GM19468 (cell line): ENCODE data around the gene MORN3.

Source experiments
- ATAC-seq: cut with Tn5 transposase; IDR thresholded peaks from one replicate; pipeline ENCODE4 v1.9.1; 2021; ENCODE audit warnings: mild to moderate bottlenecking, moderate library complexity, moderate number of reproducible peaks; ENCODE audit not compliant: unreplicated experiment; ENCODE audit errors: extremely low read depth

MORN3 gene

DNA sequence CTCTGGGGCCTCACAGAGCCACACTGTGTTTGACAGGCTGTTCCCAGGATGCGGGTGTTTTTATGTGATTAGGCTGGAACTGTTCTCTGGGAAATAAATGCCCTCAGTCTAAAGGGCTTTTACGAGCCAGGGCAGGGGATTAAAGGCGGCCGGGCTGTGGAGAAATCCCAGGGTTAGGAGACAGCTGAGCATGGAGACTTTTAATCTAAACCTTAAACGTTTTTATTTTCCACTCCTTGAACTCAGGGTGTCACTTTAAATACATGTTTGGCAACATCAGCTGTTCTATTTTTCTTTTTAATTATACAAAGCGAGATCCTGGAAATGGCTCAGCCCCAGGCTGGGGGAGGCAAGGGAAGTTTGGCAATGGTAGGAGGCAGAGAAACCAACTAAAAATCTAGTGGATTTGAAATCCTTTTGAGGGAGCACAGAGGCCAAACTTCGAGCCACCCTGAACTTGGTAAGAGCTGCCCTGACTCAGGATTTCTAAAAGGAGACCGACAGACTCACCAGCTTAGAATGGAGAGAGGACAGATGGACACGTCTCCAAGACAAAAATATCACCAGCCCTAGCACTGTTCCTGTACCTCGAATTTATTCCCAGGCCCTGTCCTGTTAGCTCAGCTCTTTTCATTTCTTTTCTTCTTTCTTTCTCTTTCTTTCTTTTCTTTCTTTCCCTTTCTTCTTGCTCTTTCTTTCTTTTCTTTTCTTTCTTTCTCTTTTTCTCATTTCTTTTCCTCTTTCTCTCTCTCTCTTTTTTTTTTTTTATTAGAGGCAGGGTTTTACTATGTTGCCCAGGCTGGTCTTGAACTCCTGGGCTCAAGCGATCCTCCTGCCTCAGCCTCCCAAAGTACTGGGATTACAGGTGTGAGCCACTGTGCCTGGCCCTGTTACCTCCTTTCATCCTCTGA lies 59.0 kb downstream of the MORN3 start:
- ATAC-seq: no peak

DNA sequence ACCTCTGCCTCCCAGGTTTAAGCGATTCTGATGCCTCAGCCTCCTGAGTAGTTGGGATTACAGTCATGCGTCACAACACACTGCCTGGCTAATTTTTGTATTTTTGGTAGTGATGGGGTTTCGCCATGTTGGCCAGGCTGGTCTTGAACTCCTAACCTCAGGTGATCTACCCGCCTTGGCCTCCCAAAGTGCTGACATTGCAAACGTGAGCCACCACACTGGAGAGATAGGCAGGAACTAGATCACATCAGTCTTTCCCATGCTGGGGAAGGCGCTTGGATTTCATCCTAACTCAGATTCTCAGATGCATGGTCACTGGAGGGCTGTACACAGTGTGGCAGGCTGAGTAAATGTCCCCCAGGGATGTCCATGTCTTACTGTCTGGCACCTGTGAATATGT lies 61.2 kb downstream of the MORN3 start:
- ATAC-seq: no peak

- no peak for ATAC-seq
These were observed 65.9 kb downstream of the MORN3 start for GRCh38 chr12:121603581-121603980.

GRCh38 chr12:121602766-121603165 lies 66.7 kb downstream of the MORN3 start:
- no peak for ATAC-seq

GRCh38 chr12:121600702-121601336 lies 68.6 kb downstream of the MORN3 start:
- no peak for ATAC-seq
